Fibroblast of skin of right quadriceps (primary cell): ENCODE results near the gene TMEM132A.
A peak's percentile ranks its signal among the peaks of the same experiment; 100 is the strongest.
"Not testable (repeated sequence)": the region's sequence is repeated elsewhere in the genome, so short reads cannot be mapped to it uniquely, and the experiment has no call there.

Experiments used
- DNase-seq: peaks from one replicate; pipeline ENCODE4 v3.0.0-alpha.2; 2013

The TMEM132A gene

GRCh38 chr11:60906132-60906972 is 17.9 kb upstream of the TMEM132A start, which contains the start of gene PRPF19:
Gene PRPF19 (minus strand): TSS chr11:60906585. CDS start chr11:60906382, 203 bp downstream.
- peak; percentile 95 for DNase-seq

DNA sequence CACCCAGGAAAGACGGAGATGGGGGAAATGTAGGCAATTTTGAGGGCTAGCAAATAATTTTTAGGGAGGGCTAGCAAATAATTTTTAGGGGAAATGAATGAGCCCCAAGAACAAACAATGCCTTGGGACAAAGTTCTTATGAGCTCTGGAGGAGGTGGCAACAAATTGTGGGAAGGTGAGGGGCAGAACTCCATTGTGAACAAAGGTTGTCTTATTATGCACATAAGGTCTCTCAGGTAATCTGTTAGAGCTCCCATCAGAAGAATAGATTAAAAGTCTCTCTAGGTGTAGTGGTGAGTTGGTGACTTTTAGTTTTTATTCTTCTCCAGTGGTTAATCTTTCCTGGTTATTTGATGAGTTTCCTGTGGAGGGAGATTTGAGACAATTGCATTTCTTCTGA is 15.5 kb upstream of the TMEM132A start:
- DNase-seq = no peak

DNA sequence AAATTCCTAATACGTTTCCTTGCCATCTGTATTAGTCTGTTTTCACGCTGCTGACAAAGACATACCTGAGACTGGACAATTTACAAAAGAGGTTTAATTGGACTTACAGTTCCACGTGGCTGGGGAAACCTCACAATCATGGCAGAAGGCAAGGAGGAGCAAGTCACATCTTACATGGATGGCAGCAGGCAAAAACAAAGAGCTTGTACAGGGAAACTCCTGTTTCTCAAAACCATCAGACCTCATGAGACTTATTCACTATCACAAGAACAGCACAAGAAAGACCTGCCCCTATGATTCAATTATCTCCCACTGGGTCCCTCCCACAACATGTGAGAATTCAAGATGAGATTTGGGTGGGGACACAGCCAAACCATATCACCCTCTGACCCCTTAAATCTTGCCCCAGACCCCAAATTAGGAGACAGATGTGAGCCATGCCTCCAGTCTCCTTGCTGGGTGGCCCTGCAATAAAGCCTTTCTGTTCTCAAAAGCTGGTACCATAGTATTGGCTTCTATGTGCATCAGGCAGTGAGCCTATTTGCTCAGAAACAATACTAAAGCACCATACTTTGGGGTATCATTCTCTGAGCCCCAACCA is 14.5 kb upstream of the TMEM132A start:
- not testable (repeated sequence) for DNase-seq

GRCh38 chr11:60910281-60910687 is 14.0 kb upstream of the TMEM132A start:
- no peak for DNase-seq

GRCh38 chr11:60910711-60911380 is 13.4 kb upstream of the TMEM132A start:
- DNase-seq = no peak

DNA sequence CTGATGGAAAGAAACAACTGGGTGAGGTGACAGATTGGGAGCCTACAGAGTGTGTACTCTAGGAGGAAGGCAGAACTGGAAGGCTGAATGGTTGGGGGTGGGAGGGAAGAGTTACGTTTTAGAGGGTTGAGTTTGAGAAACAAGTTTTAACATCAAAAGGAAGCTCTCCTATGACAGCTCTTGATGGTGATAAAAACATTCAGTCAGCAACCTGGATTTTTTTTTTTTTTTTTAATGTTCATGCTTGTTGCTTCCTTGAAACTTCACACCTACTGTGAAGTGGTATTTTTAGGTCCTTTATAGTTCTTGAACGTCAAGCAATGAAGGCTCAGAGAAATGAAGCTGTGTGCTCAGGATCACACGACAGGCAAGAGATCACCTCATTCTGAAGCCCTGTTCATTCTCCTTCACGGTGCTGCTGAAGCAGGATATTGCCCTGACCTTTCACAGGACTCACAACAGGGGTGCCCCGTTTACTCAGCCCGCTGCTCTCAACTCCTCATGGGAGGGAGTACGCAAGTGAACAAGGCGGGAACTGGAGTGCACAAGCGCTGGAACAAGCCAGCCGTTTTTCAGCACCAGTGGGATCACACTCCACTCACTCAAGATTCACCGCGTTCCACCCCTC is 11.9 kb upstream of the TMEM132A start:
- DNase-seq = no peak

DNA sequence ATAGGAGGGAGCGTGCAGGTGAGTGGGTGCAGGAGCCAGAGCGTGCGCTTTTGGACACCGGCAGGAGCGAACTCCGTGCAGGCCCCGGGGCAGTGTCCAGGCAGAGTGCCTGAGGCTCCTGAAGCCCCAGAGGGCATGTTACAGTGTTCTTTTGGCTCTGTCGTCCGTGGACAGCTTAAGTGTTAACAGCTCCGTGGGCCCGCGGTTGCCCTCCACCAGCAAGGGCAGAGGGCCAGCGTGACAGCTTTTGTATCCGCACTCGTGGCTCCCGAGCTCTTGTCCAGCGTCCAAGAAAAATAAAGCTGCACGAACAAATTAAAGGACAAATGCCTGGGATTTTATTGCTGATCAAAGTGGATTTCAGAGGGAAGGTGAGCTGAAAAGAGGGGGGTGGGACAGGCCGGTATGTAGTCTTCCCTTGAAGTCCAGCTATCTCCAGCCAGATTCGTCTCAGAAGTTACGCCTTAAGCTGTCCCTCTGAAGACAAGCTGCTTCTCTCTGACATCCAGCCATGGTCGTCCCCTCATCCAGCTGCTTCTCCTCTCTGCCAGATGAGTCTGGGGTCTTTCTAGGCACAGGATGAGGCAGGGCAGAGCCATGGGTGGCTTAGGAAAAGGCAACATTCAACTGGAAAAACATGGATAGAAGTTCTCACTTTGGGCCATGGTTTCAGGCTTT is 11.3 kb upstream of the TMEM132A start:
- DNase-seq = no peak

DNA sequence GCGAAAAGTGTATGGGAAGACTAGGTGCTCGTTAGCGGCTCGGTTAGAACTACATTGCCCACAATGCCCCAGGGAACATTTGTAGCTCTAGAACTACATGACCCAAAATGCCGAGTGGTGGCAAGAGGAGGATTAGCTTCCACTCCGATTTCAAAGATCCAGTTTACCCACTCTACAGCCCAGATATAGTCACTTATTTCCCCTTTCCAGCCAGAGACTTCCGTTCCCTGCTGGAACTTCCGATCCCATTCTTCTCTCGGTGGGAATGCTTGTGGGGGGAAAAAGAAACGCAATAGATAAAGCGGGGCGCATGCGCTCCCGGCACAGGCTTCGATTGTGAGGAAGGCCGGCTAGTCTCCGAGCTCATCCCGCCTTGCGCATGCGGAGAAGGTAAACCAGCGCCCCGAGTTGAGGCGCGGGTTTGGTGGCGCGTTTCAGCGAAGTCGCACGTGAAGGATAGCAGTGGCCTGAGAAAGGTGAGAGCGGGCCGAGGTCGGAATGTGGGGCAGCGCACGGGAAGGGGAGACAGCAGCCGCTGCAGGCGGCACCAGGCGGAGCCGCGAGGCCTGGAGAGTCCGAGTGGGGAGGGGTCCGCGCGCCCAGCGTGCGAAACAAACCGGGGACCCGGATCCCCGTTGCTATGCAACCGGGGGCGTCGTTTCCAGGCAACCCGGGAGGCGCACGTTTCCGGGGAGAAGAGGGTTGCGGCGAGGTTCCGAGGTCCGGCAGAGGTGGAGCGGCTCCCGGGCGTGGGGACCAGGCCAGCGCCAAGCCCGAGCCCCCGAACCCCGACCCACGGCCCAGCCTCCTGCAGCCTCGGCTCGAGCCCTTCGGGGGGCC is 10.2 kb upstream of the TMEM132A start, which contains the start of gene TMEM109:
Gene TMEM109 (plus strand): TSS at position 366 of the 840 bp plus-strand sequence. CDS start 5,536 bp downstream, outside the sequence.
- peak; percentile 91 for DNase-seq

- DNase-seq = peak; percentile 19
Measured at GRCh38 chr11:60914633-60915247, 9.5 kb upstream of the TMEM132A start.

DNA sequence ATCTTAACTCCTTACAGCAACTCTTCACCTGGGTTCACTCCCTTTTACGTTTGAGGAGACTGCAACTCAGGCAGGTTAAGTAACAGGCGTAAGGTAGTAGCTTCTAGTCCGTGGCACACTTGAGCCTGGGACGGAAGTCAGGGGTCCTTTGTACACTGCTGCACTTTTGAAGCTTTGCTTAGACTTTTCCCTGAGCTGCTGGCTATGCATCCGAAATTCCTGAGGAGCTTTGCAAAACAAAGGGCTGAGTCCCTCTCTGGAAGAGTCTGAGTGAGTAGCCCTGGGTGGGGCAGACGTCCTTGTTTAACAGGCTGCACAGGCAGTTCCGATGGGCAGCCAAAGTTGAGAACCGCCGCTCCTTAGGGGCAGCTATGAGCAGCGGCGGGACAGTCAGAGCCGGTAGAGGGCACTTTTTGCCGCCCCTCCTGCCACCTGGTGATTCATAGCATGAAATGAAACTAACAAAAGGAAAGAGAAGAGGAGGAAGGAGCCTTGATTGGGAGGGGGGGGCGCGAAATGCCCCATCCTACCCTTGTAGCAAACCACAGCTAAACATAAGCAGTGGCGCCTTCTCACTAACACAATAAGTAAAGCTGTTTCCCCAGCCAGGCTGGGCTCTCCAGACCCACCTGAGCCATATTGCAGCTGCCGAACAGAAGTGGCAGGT is 8.9 kb upstream of the TMEM132A start:
- peak; percentile 47 for DNase-seq

GRCh38 chr11:60916669-60917206 is 7.5 kb upstream of the TMEM132A start:
- no peak for DNase-seq

DNA sequence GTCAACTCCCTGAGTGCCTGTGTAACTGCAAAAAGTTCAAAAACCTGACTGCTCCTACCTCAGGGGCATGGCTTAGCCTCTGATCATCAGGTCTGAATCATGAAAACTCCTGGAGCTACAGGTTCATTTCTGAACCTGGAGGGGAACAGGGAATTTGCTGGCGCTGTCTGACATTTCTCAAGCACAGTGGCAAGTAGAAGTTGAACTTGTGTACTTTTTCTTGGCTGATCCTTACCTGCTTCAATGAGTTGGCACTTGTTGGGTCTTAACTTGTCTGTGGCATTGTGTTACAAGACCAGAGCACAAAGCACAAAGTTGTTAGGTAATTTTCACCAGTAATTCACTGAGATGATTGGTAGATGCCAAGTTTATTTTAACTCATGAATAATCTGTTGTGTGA is 7.0 kb upstream of the TMEM132A start:
- no peak for DNase-seq

GRCh38 chr11:60918251-60918938 is 5.9 kb upstream of the TMEM132A start:
- no peak for DNase-seq

DNA sequence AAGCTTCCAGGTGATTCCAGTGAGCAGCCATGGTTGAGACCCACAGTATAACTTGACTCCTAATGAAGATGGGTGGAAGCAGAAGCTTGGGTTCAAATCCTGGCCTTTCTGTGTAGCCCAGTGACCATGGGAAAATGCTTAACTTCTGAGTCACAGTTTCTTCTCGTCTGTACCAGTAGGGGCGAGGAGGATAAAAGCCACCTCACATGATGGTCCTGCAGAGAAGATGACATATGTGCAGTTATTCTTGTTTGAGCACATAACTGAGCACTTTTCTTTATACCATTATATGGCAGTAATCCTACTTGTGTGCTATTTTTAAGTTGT is 5.4 kb upstream of the TMEM132A start:
- DNase-seq = peak; percentile 38

DNA sequence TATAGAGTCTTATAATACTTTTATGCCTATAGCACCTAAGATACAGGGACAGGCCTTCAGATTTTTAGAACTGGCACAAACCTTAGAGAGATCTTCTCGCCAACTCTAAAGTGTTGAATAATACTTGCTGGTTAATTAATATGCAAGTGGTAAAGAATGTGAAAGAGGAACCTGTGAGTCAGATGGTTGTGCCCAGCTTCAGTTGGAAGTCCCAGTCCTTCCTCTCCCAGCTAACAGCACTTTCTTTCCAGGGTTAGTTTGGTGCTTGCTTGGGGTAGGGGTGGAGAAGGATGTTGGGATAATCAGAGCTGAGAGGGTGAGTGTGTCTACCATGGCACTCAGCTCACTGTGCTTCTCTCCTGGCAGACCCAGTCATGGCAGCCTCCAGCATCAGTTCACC is 4.9 kb upstream of the TMEM132A start:
- no peak for DNase-seq

DNA sequence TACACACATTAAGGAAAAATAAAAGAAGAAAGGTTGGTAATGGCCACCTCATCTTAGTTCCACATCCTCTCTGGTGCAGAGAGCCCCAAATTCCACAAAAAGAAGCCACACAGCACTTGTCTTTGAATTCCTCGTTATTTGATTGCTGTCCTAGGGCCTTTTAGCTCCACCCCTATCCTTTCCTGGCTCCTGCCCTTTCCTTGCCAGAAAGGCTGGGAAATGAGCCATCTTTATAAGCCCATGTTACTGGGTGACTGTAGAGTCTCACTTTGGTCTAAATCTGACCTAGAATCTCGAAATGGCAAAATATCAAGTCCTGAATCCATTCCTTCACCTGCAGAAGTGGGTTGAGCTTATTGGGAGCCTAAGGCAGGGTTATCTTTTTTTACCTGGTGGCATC is 4.3 kb upstream of the TMEM132A start:
- DNase-seq = no peak

- no peak for DNase-seq
Measured at GRCh38 chr11:60921259-60921658, 3.0 kb upstream of the TMEM132A start.

DNA sequence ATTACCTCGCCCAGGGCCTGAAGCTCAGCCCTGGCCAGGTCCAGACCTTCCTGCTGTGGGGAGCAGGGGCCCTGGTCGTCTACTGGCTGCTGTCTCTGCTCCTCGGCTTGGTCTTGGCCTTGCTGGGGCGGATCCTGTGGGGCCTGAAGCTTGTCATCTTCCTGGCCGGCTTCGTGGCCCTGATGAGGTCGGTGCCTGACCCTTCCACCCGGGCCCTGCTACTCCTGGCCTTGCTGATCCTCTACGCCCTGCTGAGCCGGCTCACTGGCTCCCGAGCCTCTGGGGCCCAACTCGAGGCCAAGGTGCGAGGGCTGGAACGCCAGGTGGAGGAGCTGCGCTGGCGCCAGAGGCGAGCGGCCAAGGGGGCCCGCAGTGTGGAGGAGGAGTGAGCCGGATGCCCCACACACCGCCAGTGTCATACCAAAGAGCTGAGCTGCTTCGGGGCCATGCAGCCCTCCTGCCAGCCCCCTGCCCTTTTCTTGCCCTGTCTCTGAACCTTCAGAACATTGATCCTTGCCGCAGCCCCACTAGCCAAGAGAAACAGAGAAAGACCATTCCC is 2.4 kb upstream of the TMEM132A start:
- DNase-seq = no peak

DNA sequence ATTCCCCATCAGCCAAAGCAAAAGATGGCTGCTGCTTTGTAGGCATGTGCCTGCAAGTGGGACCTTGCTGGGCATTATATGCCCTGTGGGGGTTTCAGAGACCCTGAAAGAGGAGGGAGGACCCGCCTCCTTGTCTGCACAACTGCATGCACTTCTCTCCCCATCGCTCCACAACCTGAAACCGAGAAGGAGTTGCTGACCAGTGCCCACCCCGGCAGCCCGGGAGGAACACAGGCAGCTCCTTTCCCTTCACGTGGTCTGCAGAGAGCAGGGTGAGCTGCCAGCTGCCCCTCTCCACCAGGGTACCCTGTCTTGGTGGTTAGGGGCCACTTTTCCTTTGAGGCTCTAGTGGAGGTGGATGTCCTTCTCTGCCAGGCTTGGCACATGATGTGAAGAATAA is 1.4 kb upstream of the TMEM132A start:
- DNase-seq = no peak

DNA sequence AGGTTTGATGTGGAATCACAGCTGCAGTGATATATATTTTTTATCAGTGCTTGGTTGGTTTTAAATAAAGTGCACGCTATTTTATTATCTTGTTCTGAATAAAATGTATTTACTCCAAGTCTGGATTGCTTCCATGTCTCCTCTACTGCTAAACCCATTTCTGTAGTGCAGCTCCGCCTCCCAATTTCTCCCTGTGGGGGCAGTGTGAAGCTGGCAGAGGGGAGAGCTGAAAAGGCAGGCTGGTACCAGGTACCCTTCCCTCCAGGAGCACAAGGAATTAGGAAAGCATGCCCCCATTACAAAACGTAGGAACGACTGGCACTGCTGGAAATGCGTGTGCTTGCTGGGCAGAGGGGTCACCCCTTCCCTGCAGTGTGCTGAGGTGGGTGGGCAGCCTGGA is 934 bp upstream of the TMEM132A start:
- no peak for DNase-seq
